Cardiac fibroblast (primary cell): ENCODE data around the gene COL13A1.

Experiments
- DNase-seq, 2 donors: peaks; one replicate each; pipeline versions ENCODE4 v3.0.0 to v3.0.0-alpha.2; 2010; ENCODE audit warnings: low read depth in 2 of 2
- H3K4me3 ChIP-seq, 2 donors: replicated peaks in 1 of 2; 1 replicate in 1 of 2; 2 replicates in 1 of 2; pipeline ENCODE4 v1.5.1; 2011; ENCODE audit warnings: low read depth in 2 of 2, low read length in 2 of 2, mild to moderate bottlenecking in 2 of 2, moderate library complexity in 1 of 2
- CTCF ChIP-seq: IDR thresholded peaks from one replicate; pipeline ENCODE4 v1.5.1; 2011; ENCODE audit warnings: low read depth, mild to moderate bottlenecking, low read length, inconsistent platforms

The COL13A1 gene

GRCh38 chr10:69915215-69915560 lies 113.5 kb downstream of the COL13A1 start:
- no peak overlapping the region for H3K4me3 ChIP-seq
- DNase-seq, result no peak
- TF ChIP-seq CTCF, result no peak

GRCh38 chr10:69916118-69916517 lies 114.4 kb downstream of the COL13A1 start:
- H3K4me3 ChIP-seq, result no peak overlapping the region
- TF ChIP-seq CTCF, result no peak
- DNase-seq, result no peak

DNA sequence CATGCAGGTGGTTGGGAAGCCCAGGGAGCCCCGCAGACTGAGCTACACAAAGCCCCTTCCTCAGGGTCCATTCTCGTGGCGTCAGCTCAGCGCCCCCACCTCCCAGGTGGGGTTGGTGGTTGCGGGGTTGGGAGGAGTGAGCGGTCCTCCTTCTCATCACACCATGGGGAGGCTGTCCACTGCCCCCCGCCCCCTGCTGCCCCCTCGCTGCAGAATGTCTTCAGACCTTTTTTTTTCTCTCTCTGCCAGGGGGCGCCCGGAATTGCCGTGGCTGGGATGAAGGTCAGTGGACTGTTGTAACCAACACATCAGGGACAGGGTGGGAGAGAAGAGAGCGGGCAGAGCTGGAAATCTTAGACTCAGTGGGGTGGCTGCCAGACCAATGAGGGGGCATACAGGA lies 116.3 kb downstream of the COL13A1 start:
- H3K4me3 ChIP-seq, result no peak overlapping the region
- DNase-seq, result no peak
- TF ChIP-seq CTCF, result no peak

GRCh38 chr10:69919250-69919649 lies 117.5 kb downstream of the COL13A1 start:
- no peak overlapping the region for H3K4me3 ChIP-seq
- no peak for DNase-seq
- no peak for TF ChIP-seq CTCF

- TF ChIP-seq CTCF, result no peak
- DNase-seq, result no peak
- no peak overlapping the region for H3K4me3 ChIP-seq
These were observed 123.4 kb downstream of the COL13A1 start for GRCh38 chr10:69925111-69925510.

GRCh38 chr10:69928339-69928738 lies 126.6 kb downstream of the COL13A1 start:
- TF ChIP-seq CTCF, result no peak
- H3K4me3 ChIP-seq, result no peak overlapping the region
- DNase-seq, result no peak

DNA sequence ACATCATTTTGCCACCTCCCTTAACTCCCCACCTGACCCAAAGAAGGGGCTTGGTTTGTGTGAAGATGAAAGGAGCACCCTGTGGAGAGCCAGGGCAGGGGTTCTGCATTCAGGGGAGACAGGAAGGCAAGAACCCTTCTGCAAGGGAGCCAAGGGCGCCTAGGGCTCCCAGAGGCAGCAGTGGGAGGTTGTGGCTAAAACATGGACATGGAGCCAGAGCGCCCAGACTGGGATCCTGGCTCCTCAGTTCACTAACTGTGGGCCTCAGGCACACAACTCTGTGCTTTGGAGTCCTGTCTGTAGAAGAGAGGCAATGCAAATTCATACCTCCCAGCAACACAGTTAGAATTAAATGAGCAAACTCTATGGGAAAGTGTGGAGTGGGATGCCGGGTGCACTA lies 127.9 kb downstream of the COL13A1 start:
- DNase-seq, result no peak
- H3K4me3 ChIP-seq, result no peak overlapping the region
- TF ChIP-seq CTCF, result no peak
